ENCODE results near the gene CDHR2. TPM values are rescaled to one million over a fixed set of nuclear protein-coding genes. Genes with fewer than 3 reads are reported as not detected.

Gene CDHR2
- total and polyA plus RNA-seq, 12 donors = 0.03 to 0.22 (median 0.19) TPM; not detected in 9

DNA sequence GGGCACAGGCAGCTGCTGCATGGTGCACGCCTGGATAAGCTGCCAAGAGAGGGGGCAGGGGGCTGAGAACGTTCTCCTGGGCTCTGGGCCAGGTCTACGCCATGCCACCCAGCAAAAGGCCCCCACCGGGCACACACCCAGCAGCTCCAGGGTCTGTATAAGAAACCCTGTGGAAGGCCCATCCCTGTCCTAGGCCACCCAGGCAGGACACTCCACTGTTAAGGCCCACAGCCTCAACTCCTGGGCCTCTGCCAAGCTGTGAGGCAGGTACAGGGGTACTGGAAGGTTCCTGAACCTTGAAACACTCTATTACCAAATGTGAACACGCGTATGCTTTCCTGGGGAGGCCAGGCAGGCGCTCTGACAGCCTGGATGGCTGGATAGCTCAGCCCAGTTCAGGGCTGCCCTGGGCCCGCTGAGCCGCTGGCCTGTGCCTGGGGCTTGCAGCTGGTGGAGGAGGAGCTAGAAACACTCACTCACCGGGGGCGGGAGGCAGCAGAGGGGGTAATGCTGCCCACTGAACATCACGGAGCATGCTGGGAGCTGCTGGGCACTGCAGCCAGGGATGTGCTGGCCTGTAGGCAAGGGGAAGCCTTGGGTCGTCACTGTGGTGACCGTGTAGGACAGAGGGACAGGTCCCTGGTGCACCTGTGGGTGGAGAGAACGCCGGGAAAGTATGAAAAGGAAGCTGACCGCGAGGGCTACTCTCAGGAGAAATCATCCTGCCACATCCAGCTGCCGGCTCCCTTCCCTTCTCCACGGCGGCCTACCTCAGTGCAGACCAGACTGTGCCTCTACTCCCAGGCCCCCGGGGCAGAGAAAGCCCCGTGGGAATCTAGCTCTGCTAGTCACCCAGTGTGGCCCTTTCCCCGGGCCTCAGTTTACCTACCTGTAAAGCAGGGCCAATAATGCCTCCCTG lies 17.9 kb upstream of the CDHR2 start:
- Histone ChIP-seq H3K4me1 (peaks cover 26 to 76% (median 58%) of the 10 kb centered on the region in 9 donors), H3K36me3 (peaks cover 0 to 57% (median 25%) of the 10 kb centered on the region in 9 donors), H3K9me3 (no peaks in the 10 kb centered on the region), H3K27ac (peak overlapping the region in 7 of 10 donors; percentile 15 to 100 (median 50)), H3K27me3 (no peaks in the 10 kb centered on the region), H3K4me3 (peak overlapping the region in 1 of 10 donors; percentile 29)
- peak in 7 of 8 donors; percentile 6 to 59 (median 36) for ATAC-seq
- no peak for DNase-seq
- TF ChIP-seq, protein P1, sequence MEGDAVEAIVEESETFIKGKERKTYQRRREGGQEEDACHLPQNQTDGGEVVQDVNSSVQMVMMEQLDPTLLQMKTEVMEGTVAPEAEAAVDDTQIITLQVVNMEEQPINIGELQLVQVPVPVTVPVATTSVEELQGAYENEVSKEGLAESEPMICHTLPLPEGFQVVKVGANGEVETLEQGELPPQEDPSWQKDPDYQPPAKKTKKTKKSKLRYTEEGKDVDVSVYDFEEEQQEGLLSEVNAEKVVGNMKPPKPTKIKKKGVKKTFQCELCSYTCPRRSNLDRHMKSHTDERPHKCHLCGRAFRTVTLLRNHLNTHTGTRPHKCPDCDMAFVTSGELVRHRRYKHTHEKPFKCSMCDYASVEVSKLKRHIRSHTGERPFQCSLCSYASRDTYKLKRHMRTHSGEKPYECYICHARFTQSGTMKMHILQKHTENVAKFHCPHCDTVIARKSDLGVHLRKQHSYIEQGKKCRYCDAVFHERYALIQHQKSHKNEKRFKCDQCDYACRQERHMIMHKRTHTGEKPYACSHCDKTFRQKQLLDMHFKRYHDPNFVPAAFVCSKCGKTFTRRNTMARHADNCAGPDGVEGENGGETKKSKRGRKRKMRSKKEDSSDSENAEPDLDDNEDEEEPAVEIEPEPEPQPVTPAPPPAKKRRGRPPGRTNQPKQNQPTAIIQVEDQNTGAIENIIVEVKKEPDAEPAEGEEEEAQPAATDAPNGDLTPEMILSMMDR (IDR thresholded peaks at IDR 0.05) = no peak
- 42 to 52% methylated on average over 24 of the region's 24 CpGs for WGBS, 2 donors
- intact Hi-C loops (cut with DNase I) = loop anchor here in 5 of 10 donors (10.0 kb wide), 2 partner anchors 116 to 146 kb away; partner anchors contain the start of genes CLTB (in 5 of the 5), HIGD2A (in 1 of the 5) and NOP16 (in 1 of the 5)

DNA sequence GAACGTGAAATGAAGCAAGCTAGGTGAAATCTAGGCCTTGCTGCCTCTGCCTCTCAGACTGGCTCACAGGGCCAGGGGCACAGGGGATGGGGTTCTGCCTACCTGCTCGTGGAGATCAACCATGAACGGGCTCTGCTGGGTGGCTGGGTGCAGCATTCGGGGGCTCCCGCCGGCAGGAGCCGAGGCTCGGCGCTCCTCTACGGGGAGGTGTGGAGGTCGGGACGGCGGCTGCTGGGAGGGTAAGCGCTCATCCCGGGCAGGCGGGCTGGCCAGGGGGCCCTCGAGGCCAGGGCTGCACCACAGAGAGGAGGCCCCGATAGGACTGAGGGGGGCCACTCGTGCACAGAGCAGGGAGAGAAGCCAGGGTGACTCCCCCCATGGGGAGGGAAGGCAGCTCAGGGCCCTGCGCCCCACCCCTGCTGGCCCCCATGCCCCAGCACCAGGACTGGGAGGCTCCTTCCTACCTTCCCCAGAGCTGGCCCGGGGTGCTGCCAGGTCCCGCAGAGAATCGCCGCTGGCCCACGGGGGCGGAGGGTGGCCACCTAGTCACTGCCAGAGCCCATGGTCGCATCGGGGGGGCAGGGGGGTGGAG lies 17.1 kb upstream of the CDHR2 start:
- no peak for ATAC-seq
- H3K27ac ChIP-seq = peak overlapping the region in 7 of 10 donors; percentile 1 to 100 (median 29)
- no peak overlapping the region for H3K4me3 ChIP-seq
- H3K9me3 ChIP-seq = no peaks in the 10 kb centered on the region
- WGBS, 2 donors = 84 to 88% methylated on average over 28 of the region's 28 CpGs
- no peaks in the 10 kb centered on the region for H3K27me3 ChIP-seq
- intact Hi-C loops (cut with DNase I) = loop anchor here in 5 of 10 donors (10.0 kb wide), 2 partner anchors 117 to 147 kb away; partner anchors contain the start of genes CLTB (in 5 of the 5), HIGD2A (in 1 of the 5) and NOP16 (in 1 of the 5)
- H3K36me3 ChIP-seq = peaks cover 0 to 50% (median 25%) of the 10 kb centered on the region in 9 donors
- peaks cover 26 to 77% (median 59%) of the 10 kb centered on the region in 9 donors for H3K4me1 ChIP-seq
- TF ChIP-seq, protein P1 (IDR thresholded peaks at IDR 0.05) = no peak
- DNase-seq = no peak

DNA sequence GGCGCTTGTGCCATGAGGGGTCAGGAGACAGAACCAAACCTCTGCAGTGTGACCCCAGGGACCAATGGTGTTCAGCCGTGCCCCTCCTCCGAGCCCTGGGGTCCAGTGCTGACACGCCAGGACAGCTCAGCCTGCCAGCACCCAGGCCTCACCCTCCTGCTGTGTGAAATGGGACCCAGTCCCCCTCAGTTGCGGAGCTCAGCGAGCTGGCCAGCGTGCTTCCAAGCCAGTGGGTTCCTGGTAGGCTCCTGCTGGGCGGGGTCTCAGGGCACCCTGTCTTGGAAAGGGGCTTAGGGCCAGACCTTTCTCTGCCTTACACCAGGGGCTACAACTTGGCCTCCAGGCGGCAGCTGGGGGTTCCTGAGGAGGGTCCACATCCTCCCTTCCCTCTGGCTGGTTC lies 16.3 kb upstream of the CDHR2 start:
- Histone ChIP-seq H3K9me3 (no peaks in the 10 kb centered on the region), H3K27me3 (no peaks in the 10 kb centered on the region), H3K36me3 (peaks cover 0 to 43% (median 25%) of the 10 kb centered on the region in 9 donors), H3K27ac (peak overlapping the region in 9 of 10 donors; percentile 94 to 100 (median 97)), H3K4me3 (peak overlapping the region in 1 of 10 donors; percentile 84), H3K4me1 (peaks cover 26 to 77% (median 59%) of the 10 kb centered on the region in 9 donors)
- WGBS, 2 donors = 91 to 92% methylated on average over 9 of the region's 9 CpGs
- no peak for DNase-seq
- intact Hi-C loops (cut with DNase I) = loop anchor here in 5 of 10 donors (10.0 kb wide), 2 partner anchors 118 to 148 kb away; partner anchors contain the start of genes CLTB (in 5 of the 5), HIGD2A (in 1 of the 5) and NOP16 (in 1 of the 5)
- ATAC-seq = no peak
- TF ChIP-seq, protein P1 (IDR thresholded peaks at IDR 0.05) = no peak

DNA sequence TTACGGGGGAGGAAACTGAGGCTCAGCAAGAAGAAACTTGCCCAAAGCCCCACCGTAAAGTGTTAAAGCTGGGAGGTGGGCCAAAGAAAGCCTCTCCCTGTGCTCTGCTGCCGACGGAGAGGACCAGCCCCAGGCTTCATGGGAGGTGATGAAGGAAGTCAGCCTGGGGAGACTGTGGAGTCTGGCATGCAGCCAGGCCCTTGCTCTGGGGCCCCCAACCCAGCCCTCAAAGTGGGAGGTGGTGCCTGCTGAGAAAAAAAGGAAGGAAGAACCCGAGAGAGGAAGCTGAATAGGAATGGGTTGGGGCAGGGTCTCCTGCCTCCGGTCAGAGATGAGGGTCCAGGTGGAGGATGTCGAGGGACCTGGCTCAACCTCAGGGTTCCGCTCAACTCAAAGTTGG lies 15.8 kb upstream of the CDHR2 start:
- DNase-seq (peak in 1 of 2 donors; percentile 46), ATAC-seq (no peak)
- peaks cover 26 to 79% (median 64%) of the 10 kb centered on the region in 9 donors for H3K4me1 ChIP-seq
- peak overlapping the region in 6 of 10 donors; percentile 6 to 89 (median 82) for H3K4me3 ChIP-seq
- no peaks in the 10 kb centered on the region for H3K9me3 ChIP-seq
- peak overlapping the region in 9 of 10 donors; percentile 94 to 100 (median 97) for H3K27ac ChIP-seq
- 22 to 32% methylated on average over 8 of the region's 8 CpGs for WGBS, 2 donors
- no peaks in the 10 kb centered on the region for H3K27me3 ChIP-seq
- intact Hi-C loops (cut with DNase I) = loop anchor here in 5 of 10 donors (10.0 kb wide), 2 partner anchors 119 to 149 kb away; partner anchors contain the start of genes CLTB (in 5 of the 5), HIGD2A (in 1 of the 5) and NOP16 (in 1 of the 5)
- TF ChIP-seq, protein P1 (IDR thresholded peaks at IDR 0.05) = no peak
- H3K36me3 ChIP-seq = peaks cover 0 to 37% (median 20%) of the 10 kb centered on the region in 9 donors
